Measurements from ENCODE around the gene VWA5B1.

VWA5B1 gene

DNA sequence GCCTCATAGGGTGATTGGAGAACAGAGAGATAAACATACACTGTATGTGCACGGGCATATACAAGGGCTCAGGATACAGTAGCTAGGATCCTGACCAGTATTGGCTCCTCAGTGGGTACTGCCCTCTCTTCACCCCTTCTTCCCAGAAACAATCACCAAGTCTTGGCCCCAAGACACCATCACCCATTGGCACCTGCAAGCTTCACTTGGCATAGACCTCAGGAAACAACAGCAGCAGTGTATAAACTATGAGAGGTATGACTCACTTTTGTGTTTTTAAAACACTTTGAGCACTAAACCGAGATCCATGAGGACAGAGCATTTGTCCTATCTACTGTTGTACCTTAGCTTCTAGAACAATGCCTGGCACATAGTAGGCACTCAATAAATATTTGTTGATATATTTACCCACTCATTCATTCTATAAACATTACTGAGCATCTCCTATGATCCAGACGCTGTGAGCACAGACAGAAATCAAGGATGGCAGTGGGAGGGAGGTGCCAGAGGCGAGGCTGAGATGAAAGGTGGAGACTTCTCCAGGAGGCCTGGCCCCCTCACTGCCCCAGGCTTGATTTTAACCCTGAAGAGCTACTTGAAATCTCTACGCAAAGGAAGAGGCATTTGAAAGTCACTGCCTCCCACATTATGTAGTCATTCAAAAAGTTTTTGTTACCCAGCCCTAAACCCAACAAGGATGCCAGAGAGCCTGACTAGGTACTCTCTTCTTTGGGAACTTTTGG, 100.1 kb downstream of the VWA5B1 start:
- no peak for DNase-seq (ENCODE audit: low read depth in 2 of 2)

GRCh38 chr1:20395255-20395654, 104.6 kb downstream of the VWA5B1 start:
- no peak for DNase-seq (ENCODE audit: low read depth in 2 of 2)

- no peak for DNase-seq (ENCODE audit: low read depth in 2 of 2)
Observed at GRCh38 chr1:20398744-20399143, 108.1 kb downstream of the VWA5B1 start.

DNA sequence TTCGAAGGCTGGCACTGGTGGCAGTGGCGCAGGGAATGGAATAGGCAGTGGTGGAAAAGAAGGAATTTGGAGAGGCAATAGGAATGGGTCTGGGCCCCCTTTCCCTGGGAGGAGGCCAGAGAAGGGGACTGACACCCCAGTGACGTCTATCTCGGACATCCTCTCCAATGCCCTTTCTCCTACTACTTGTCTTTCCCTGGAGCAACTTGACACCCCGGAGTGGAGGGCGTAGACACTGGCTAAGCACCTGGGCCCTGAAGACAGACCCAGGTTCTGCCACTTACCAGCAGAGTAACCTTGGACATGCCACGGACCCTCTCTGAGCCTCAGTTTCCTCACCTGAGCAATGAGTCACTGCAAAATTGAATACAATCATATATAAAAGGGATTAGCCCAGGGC, 108.5 kb downstream of the VWA5B1 start:
- no peak for DNase-seq (ENCODE audit: low read depth in 2 of 2)

DNA sequence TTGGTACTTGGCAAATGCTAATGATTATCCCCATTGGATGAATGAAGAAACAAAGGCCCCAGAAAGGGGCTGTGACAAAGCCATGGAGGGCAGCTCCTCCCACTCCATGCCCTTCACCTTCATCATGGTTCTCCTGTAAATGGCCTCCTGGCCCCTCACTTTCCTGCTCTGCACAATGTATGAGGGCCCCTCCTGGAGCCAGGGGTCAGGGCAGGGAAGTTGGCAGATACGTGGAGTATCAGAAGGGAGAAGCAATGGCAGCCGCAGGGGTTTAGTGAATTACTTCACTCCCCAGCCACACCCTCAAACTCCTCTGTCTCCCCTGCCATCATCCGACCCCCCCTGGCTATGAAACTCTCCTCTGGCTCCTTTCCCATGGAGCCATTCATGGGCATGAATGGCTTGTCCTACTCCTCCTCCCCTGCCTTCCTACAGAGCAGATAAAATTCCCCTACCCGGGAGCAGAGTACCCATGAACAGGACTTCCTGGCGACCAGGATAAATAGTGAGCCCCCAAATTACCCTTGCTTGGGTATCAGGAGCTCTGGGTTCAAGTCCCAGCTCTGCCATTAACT, 109.0 kb downstream of the VWA5B1 start:
- DNase-seq (ENCODE audit: low read depth in 2 of 2): no peak

GRCh38 chr1:20400341-20401177, 109.9 kb downstream of the VWA5B1 start:
- DNase-seq (ENCODE audit: low read depth in 2 of 2): no peak

DNA sequence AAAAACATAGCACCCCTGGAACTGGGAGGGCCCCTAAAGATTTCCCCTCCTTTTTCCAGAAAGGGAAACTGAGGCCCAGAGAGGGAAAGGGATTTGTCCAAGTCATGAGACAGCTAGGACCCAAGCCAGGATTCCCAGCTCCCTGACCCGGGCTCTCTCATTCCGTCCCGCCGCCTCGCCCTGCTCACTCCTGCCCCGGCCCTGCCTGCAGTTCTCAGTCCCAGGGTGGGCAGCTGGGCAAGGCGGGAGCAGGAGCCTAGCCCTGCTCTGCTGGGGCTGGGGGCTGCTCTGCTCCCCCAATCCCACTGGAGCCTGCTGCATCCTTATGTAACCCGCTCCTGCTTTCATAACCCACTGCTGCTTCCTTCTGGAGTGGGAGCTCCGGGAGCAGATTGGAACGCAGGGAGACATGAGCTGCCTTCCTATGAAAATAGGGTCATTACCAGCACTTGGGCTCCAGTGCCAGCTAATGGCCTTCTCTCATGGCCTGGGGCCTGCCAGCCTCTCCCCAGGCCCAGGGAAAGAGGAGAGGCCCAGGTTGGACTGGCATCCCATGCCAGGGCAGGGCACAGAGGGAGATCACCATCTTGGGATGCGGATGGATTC, 110.8 kb downstream of the VWA5B1 start:
- no peak for DNase-seq (ENCODE audit: low read depth in 2 of 2)

DNA sequence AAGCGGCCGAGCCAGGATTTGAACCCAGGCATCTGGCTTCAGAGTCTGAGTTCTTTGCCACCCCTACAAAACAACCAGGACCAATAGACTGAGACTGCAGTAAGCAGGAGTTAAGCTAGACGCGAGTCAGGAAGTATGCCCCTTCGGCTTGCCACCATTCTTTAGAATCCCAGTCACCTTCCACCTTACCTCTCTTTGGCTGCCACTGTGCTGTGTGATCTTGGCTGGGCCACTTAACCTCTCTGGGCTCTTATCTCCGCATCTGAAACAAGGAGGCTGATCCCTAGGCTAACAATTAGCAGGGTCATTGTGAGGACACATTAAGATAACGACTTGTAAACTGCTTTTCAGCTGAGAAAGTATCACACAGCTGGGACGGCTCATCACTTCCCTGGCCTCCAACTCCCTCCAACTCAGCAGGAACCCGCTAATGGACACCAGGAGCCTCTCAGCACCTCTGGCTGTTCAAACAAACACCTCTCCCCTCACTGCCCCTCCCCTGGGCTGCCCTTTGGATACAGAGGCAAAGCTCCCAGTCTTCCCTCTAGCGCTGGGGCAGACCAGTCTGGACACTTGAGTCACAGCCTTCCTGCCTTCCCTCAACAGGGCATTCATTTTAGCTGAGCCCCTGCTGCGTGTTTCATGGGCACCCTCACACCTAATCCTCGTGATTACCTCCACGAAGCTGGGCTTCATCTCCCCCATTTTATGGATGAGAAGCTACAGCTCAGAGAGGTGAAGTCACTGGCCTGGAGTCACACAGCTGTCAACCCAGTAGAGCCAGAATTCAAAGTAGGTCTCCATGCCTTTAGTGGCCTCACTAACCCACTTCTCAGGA, 112.1 kb downstream of the VWA5B1 start:
- no peak for DNase-seq (ENCODE audit: low read depth in 2 of 2)

DNA sequence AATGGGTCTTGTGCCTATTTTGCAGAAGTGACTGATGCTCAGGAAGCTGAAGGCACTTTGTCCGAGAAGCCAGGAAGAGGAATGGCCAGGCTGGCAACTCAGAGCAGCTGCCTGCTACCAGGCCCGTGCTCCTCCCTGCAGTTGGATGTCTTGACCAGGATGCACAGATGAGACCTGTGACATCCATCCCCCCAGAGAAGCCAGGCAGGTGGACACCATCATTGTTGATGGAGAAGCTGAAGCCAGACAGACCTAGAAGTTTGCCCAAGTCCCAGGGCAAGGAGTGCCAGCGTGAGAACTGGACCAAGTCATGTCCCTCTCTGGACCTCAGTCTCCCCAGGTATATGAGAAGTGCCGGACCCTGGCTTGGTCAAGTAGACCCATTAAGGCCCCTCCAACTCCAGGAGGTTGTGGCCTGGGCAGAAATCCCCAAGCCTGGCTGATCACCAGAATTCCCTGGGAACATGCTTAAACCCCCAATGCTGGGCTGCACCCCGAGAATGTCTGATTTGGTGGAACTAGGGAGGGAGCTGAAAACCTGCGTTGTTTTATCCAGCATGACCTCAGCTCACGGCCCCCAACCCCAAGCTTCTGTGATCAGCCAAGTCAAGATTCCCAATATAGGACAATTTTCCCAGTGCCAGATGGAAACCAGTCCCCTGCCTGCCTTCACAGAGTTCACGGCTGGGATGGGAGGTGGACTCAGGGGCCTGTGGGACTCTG, 112.9 kb downstream of the VWA5B1 start:
- DNase-seq (ENCODE audit: low read depth in 2 of 2): no peak

GRCh38 chr1:20404466-20404865, 113.8 kb downstream of the VWA5B1 start:
- DNase-seq (ENCODE audit: low read depth in 2 of 2): no peak
